ENCODE results near the gene KIRREL1. TPM values are rescaled to one million over a fixed set of nuclear protein-coding genes. Genes with fewer than 3 reads are reported as not detected.

The KIRREL1 gene
- total RNA-seq, 4 donors from 2014 or later, result 45.2 to 61.6 (median 49.2) TPM

- TF ChIP-seq, protein P1, sequence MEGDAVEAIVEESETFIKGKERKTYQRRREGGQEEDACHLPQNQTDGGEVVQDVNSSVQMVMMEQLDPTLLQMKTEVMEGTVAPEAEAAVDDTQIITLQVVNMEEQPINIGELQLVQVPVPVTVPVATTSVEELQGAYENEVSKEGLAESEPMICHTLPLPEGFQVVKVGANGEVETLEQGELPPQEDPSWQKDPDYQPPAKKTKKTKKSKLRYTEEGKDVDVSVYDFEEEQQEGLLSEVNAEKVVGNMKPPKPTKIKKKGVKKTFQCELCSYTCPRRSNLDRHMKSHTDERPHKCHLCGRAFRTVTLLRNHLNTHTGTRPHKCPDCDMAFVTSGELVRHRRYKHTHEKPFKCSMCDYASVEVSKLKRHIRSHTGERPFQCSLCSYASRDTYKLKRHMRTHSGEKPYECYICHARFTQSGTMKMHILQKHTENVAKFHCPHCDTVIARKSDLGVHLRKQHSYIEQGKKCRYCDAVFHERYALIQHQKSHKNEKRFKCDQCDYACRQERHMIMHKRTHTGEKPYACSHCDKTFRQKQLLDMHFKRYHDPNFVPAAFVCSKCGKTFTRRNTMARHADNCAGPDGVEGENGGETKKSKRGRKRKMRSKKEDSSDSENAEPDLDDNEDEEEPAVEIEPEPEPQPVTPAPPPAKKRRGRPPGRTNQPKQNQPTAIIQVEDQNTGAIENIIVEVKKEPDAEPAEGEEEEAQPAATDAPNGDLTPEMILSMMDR (IDR thresholded peaks at IDR 0.05; ENCODE audit: low read depth), result no peak
Observed at GRCh38 chr1:158100498-158100897, 107.1 kb downstream of the KIRREL1 start.

DNA sequence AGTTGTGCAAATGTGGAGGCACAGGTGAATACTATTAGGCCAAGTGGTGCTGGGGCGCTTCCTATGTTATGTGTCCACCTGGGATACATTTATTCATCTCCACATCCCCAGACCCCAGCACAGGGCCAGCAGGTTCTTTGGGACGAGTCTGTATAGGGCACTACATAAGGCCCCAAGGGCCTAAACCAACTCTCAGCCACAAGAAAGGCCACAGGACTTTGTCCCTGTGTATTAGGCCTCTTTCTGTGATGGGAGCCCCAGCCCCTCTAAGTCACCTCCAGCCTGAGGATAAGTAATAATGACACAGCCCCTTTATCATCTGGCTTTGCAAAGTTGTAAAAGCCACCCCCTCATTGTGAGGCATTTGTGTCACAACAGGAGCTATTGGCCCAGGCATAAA, 108.0 kb downstream of the KIRREL1 start:
- TF ChIP-seq, protein P1 (IDR thresholded peaks at IDR 0.05; ENCODE audit: low read depth), result no peak

DNA sequence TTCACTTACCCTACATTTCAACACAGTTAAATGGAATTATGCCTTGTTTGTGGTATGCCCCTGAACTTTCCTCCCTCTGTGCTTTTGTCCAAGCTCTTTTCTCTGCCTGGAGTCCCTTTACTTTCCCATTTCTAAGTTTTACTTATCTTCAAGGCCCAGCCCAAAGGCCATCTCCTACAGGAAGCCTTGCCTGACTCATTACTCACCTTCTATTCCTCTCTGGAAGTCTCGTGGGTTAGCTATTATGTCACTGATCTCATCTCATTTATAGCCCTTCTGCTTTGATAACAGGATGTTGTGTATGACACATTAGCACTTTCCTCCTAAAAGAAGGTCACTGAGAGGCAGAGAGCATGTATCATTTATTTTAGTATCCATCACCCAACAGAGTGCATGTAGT, 108.5 kb downstream of the KIRREL1 start:
- TF ChIP-seq, protein P1 (IDR thresholded peaks at IDR 0.05; ENCODE audit: low read depth), result no peak

- TF ChIP-seq, protein P1 (IDR thresholded peaks at IDR 0.05; ENCODE audit: low read depth), result no peak
Observed at GRCh38 chr1:158102881-158103674, 109.6 kb downstream of the KIRREL1 start.

DNA sequence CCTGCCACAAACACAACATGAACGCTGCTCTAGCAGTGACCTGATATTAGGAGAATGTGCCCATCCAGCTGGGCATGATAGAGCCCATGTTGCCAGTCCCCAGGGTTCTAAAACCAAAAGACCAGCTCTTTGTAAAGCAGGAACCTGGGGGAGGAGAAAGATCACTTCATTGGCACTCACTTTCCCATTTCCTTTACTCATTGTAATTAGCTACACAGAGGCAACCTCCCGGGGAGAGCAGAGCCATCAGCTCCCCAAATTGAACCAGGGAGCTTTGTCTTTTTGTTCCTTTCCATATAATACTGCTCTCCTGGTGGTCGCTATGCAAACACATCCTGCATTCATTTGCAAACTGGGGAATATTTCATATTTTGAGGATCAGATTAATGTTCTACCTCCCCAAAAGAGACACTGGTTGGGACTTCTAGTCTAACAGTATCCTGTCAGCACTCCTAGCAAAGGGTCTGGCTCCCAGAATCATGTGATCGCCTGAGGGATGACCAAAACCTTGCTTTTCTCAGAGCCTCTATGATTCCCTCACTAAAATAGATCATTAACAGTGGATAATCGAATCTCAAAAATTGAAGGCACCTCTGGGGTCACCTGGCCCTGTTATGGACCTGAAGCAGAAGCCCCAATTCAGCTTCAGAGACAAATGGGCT, 110.5 kb downstream of the KIRREL1 start:
- TF ChIP-seq, protein P1 (IDR thresholded peaks at IDR 0.05; ENCODE audit: low read depth), result no peak

GRCh38 chr1:158104891-158105290, 111.4 kb downstream of the KIRREL1 start:
- TF ChIP-seq, protein P1 (IDR thresholded peaks at IDR 0.05; ENCODE audit: low read depth), result no peak

DNA sequence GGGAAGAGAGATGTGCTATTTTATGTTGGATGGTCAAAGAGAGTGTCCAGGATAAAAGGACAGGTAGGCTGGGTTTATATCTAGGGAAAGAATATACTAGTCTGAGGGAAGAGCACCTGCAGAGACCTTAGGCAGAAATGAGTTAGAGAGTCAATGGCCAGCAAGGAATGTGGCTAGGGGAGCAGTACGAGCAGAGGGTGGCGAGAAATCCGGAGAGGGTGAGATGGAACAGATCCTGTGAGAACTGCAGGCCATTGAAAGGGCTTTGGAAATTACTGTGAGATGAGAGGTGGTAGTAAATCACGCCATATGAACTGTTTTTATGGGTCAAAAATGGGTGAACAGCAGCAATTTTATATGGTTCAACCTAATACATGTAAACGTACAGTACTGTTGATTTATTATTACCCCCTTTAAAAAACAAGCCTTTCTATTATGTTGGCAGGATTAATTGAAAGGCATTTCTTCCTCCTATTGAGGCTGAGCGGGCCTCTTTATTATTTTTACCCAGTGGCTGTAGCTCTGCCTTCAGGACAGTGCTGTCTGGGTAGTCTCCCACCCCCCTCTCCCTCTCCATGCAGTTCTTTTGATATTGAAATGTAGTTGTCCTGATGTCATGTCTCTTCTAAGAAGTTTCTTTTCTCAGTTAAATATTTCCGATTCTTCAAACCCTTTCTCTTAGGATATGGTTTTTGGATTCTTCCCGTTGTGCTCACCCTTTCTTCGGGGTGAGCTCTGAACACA, 112.1 kb downstream of the KIRREL1 start:
- TF ChIP-seq, protein P1 (IDR thresholded peaks at IDR 0.05; ENCODE audit: low read depth), result no peak

Data from subcutaneous adipose tissue (tissue), 4 donors.